Fibroblast of lung (primary cell): ENCODE measurements around the gene SNAP29. TPM values are rescaled to one million over a fixed set of nuclear protein-coding genes. Genes with fewer than 3 reads are reported as not detected.
"Not testable (repeated sequence)": the region's sequence is repeated elsewhere in the genome, so short reads cannot be mapped to it uniquely, and the experiment has no call there.

Source experiments
- DNase-seq, 2 donors: peaks; one replicate each; pipeline versions ENCODE4 v3.0.0 to v3.0.0-alpha.2; 2010; ENCODE audit warnings: low read depth in 2 of 2
- H2AFZ ChIP-seq: 2 replicates; pipeline ENCODE4 v1.5.1; 2012; ENCODE audit warnings: low read length, control low read depth, inconsistent platforms
- H3K27ac ChIP-seq: 2 replicates; pipeline ENCODE4 v1.5.1; 2011; ENCODE audit warnings: low read length, control low read depth; ENCODE audit not compliant: insufficient read depth
- H3K27me3 ChIP-seq: 2 replicates; pipeline ENCODE4 v1.5.1; 2011; ENCODE audit warnings: mild to moderate bottlenecking, low read length; ENCODE audit not compliant: control insufficient read depth, insufficient read depth
- H3K36me3 ChIP-seq: 2 replicates; pipeline ENCODE4 v1.5.1; 2011; ENCODE audit warnings: low read length; ENCODE audit not compliant: control insufficient read depth, insufficient read depth
- H3K4me1 ChIP-seq: 2 replicates; pipeline ENCODE4 v1.5.1; 2011; ENCODE audit warnings: low read length; ENCODE audit not compliant: control insufficient read depth, insufficient read depth; ENCODE audit errors: extremely low read depth
- H3K4me2 ChIP-seq: 2 replicates; pipeline ENCODE4 v1.5.1; 2011; ENCODE audit warnings: low read length, control low read depth; ENCODE audit not compliant: insufficient read depth; ENCODE audit errors: extremely low read depth
- H3K4me3 ChIP-seq, 4 experiments: fragments of 200-600 bp in 1 of 4; sonication (generic) in 1 of 4; replicated peaks in 1 of 4; 2 replicates each; pipeline ENCODE4 v1.5.1; 2011 to 2016; ENCODE audit warnings: low read length in 4 of 4, low read depth in 3 of 4, mild to moderate bottlenecking in 3 of 4, control low read depth in 2 of 4, inconsistent platforms in 1 of 4, mixed read lengths in 1 of 4; ENCODE audit not compliant: insufficient read depth in 1 of 4; ENCODE audit errors: control extremely low read depth in 1 of 4
- H3K79me2 ChIP-seq: 2 replicates; pipeline ENCODE4 v1.5.1; 2012; ENCODE audit warnings: mild to moderate bottlenecking, low read length, inconsistent platforms; ENCODE audit not compliant: control insufficient read depth, insufficient read depth
- H3K9ac ChIP-seq: 2 replicates; pipeline ENCODE4 v1.5.1; 2011; ENCODE audit warnings: mild to moderate bottlenecking, low read length, control low read depth; ENCODE audit not compliant: insufficient read depth
- H3K9me3 ChIP-seq: 2 replicates; pipeline ENCODE4 v1.5.1; 2012; ENCODE audit warnings: low read depth, low read length; ENCODE audit not compliant: control insufficient read depth, insufficient read depth
- H4K20me1 ChIP-seq: 2 replicates; pipeline ENCODE4 v1.5.1; 2011; ENCODE audit warnings: low read length; ENCODE audit not compliant: control insufficient read depth, insufficient read depth; ENCODE audit errors: extremely low read depth
- CTCF ChIP-seq, 2 donors: IDR thresholded peaks in 1 of 2; conservative IDR thresholded peaks in 1 of 2; 1 replicate in 1 of 2; 2 replicates in 1 of 2; pipeline ENCODE4 v1.5.1; 2011 to 2012; ENCODE audit warnings: low read length in 2 of 2, control low read depth in 1 of 2, inconsistent platforms in 1 of 2, low read depth in 1 of 2, mild to moderate bottlenecking in 1 of 2
- EZH2 ChIP-seq: IDR thresholded peaks from 2 replicates; pipeline ENCODE4 v1.5.1; 2012; ENCODE audit warnings: low read length, control low read depth, mild to moderate bottlenecking; ENCODE audit errors: missing control alignments
- polyA plus RNA-seq, 2 donors: library from polyadenylated mRNA; depleted of rRNA in 1 of 2; stranded (reverse) in 1 of 2; unstranded in 1 of 2; fragments of >200 nt; gene quantifications; 2 replicates each; pipeline ENCODE4 v1.2.1, GENCODE V29; 2011 to 2012; ENCODE audit warnings: missing spikeins in 1 of 2
- total RNA-seq: library from RNA; depleted of rRNA; stranded (reverse); fragments of >200 nt; gene quantifications from 2 replicates; pipeline ENCODE4 v1.2.1, GENCODE V29; 2014

SNAP29 gene
- total and polyA plus RNA-seq, 2 donors (not counting 1 experiment from before 2014, with no cell fraction given) = 10.6 to 36.1 TPM

GRCh38 chr22:20906387-20906767, 47.6 kb downstream of the SNAP29 start:
- Histone ChIP-seq H3K4me2 (no peak overlapping the region), H4K20me1 (no peaks in the 10 kb centered on the region), H2AFZ (no peak overlapping the region), H3K36me3 (no peaks in the 10 kb centered on the region), H3K79me2 (no peaks in the 10 kb centered on the region), H3K4me3 (no peak overlapping the region), H3K27me3 (no peaks in the 10 kb centered on the region), H3K27ac (no peak overlapping the region), H3K9me3 (no peaks in the 10 kb centered on the region), H3K9ac (no peak overlapping the region), H3K4me1 (peaks cover 11% of the 10 kb centered on the region)
- no peak for TF ChIP-seq CTCF (conservative IDR thresholded peaks at IDR 0.05 in 1 of 2, IDR thresholded peaks at IDR 0.05 in 1 of 2; ENCODE audit: low read depth in 1 of 2, low read length in 2 of 2)
- no peak for TF ChIP-seq EZH2
- no peak for DNase-seq

GRCh38 chr22:20908717-20909116, 49.9 kb downstream of the SNAP29 start:
- H3K9ac ChIP-seq, H3K79me2 ChIP-seq, H3K4me2 ChIP-seq, H3K36me3 ChIP-seq, H2AFZ ChIP-seq, DNase-seq, H3K9me3 ChIP-seq, H3K27ac ChIP-seq, H4K20me1 ChIP-seq, H3K4me3 ChIP-seq, H3K27me3 ChIP-seq: not testable (repeated sequence)
- H3K4me1 ChIP-seq = peaks cover 11% of the 10 kb centered on the region

GRCh38 chr22:20909543-20910303, 50.9 kb downstream of the SNAP29 start:
- Histone ChIP-seq H3K27ac (no peak overlapping the region), H3K79me2 (no peaks in the 10 kb centered on the region), H3K36me3 (no peaks in the 10 kb centered on the region), H2AFZ (no peak overlapping the region), H3K4me1 (peaks cover 4% of the 10 kb centered on the region), H3K4me3 (no peak overlapping the region), H3K9ac (no peak overlapping the region), H3K4me2 (no peak overlapping the region), H3K27me3 (no peaks in the 10 kb centered on the region), H3K9me3 (no peaks in the 10 kb centered on the region), H4K20me1 (no peaks in the 10 kb centered on the region)
- no peak for DNase-seq
- TF ChIP-seq EZH2 (no peak), CTCF (conservative IDR thresholded peaks at IDR 0.05 in 1 of 2, IDR thresholded peaks at IDR 0.05 in 1 of 2; ENCODE audit: low read depth in 1 of 2, low read length in 2 of 2) (no peak)
